HG02763 (cell line): ENCODE data around the gene SETDB2.

Experiments used
- ATAC-seq: cut with Tn5 transposase; IDR thresholded peaks from one replicate; pipeline ENCODE4 v1.9.1; 2021; ENCODE audit warnings: mild to moderate bottlenecking, moderate library complexity; ENCODE audit not compliant: unreplicated experiment

SETDB2 gene

DNA sequence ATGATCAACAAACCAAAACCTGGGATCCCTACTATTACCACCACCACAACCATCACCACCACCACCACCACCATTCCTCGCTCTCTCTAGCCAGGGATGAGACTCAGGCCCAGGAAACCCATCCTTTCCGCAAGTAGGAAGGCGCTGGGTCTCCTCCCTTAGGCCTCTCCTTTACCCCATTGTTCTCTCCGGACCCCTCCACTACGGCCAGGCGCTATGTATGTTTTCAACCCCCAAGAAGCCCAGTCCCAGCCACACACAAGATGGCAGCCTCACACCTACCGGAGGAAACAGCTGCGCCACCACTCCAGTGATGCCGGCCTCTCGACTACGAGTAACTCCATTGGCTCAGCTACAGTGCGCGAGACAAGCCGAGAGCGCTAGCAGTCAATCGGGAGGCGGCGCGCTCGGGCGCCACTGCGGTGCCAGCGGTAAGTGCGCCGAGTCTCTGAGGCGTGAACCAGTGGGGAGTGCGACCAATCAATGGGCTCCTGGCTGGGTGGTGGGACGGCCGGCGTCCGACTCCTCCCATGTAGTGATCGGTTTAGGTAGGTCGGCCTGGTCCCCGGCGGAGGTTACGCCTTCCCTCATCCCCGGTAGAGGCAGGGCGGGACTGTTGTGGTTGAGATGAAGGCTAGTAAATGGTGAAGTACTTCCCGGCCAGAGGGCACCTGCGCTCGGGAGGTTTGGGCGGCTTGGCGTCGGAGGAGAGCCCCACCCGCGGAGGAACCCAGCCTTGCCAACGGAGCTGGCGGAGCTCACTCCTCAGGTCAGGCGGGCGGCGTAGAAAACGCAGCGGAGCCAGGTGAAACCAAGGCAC lies at the start of gene SETDB2, which contains the start of gene CAB39L:
Gene SETDB2, plus strand, starts transcription at position 571 of the 820 bp plus-strand sequence. CDS start 7,620 bp downstream, outside the sequence.
Gene CAB39L, minus strand, starts transcription at position 361 of the 820 bp plus-strand sequence. CDS start 61,154 bp downstream, outside the sequence.
- peak; percentile 94 for ATAC-seq

GRCh38 chr13:49395451-49395865 lies 48.6 kb upstream of the SETDB2 start:
- ATAC-seq, result no peak

DNA sequence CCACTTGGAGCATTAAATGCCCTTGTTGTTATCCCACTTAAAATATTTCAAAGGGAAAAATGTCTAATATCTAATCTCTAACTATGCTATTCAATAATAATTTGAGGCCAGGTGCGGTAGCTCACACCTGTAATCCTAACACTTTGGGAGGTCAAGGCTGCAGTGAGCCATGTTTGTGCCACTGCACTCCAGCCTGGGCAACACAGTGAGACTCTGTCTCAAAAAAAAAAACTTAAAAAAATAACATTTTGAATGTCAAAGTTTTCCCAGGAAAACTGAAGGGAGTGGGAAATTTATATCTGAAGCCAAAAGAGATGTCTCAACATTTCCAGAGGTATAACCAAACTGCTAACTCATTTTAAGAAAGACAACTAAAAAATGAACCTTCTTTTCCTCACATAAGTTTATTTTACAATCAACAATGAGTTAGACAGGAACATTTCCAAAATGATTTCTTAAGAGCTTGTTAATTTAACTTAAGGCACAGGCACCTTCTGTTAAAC lies 48.1 kb upstream of the SETDB2 start:
- ATAC-seq, result no peak

GRCh38 chr13:49399801-49400472 lies 44.1 kb upstream of the SETDB2 start:
- no peak for ATAC-seq

GRCh38 chr13:49400755-49401659 lies 43.1 kb upstream of the SETDB2 start:
- no peak for ATAC-seq

- ATAC-seq, result no peak
These were observed 39.9 kb upstream of the SETDB2 start for GRCh38 chr13:49403996-49404702.

DNA sequence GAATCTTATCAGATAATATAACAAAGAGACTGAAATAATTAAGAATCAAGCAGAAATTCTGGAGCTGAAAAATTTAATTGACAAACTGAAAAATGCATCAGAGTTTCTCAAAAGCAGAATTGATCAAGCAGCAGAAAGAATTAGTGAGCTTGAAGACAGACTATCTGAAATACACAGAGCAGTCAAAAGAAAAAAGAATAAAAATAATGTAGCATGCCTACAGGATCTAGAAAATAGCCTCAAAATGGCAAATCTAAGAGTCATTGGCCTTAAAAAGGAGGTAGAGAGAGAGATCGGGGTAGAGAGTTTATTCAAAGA lies 39.4 kb upstream of the SETDB2 start:
- no peak for ATAC-seq

DNA sequence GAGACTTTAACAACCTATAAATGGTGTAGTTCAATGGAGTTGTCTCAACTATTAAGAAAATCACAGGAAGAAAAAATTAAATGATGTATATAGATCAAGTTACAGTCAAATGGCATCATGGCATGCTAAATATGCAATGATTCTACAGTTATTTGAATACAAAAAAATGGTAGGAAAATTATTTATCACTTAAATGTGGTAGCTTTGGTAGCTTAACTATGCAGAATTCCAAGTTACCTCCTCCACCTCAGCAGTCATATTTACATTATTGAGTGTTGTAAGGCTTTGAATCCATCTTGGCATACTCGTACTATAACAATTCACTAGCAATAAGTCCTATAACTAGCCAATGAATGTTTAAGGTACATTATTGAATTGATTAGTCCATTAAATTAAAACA lies 37.0 kb upstream of the SETDB2 start:
- no peak for ATAC-seq

- no peak for ATAC-seq
These were observed 36.1 kb upstream of the SETDB2 start for GRCh38 chr13:49407936-49408335.

GRCh38 chr13:49409008-49409407 lies 35.1 kb upstream of the SETDB2 start:
- no peak for ATAC-seq

- no peak for ATAC-seq
These were observed 34.1 kb upstream of the SETDB2 start for GRCh38 chr13:49410006-49410405.

GRCh38 chr13:49410477-49410876 lies 33.6 kb upstream of the SETDB2 start:
- ATAC-seq, result no peak

DNA sequence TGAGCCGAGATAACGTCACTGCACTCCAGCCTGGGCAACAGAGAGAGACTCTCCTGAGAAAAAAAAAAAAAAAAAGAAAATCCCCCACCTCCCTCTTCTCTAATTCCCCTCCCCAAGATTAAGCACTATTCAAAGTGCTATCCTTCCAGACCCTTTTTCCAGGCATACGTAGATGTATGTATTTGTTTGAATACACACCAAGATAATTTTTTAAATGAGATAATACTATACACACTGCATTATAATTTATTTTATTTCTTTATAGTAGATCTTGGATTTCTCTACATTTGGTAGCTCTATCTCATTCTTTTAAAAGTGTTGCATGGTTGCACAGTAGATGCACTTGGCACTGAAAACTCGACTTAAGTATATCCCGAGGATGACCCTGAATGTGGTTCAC lies 32.7 kb upstream of the SETDB2 start:
- no peak for ATAC-seq

GRCh38 chr13:49412749-49413148 lies 31.3 kb upstream of the SETDB2 start:
- no peak for ATAC-seq

DNA sequence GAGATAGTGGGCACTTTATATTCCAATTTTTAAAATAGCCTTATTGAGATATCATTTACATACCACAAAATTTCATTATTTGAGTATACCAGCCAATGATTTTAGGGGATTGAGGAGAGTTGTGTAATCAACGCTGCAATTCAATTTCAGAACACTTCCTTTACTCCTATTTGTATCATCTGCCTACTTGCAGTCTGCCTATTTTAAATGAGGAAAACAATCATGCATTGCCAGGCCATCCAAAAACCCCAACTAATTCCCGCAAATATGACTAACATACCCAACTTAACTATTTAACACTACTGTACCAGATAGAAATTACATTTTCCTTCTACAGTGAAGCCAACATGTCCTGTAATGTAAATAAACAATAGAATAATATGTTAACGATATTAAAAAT lies 26.9 kb upstream of the SETDB2 start:
- ATAC-seq, result no peak

DNA sequence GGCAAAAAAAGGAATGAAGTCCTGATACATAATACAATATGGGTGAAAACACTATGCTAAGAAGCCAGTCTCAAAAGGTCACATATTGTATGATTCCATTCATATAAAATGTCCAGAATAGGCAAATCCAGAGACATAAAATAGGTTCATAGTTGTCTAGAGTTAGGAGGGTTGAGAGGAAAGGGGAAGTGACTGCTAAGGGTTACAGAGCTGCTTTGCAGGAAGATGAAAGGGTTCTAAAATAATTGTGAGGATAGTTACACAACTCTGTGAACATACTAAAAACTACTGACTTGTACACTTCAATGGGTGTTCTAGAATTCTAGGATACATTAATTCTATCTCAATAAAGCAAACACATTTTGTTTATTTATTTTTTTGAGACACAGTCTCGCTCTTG lies 25.9 kb upstream of the SETDB2 start:
- ATAC-seq, result no peak

DNA sequence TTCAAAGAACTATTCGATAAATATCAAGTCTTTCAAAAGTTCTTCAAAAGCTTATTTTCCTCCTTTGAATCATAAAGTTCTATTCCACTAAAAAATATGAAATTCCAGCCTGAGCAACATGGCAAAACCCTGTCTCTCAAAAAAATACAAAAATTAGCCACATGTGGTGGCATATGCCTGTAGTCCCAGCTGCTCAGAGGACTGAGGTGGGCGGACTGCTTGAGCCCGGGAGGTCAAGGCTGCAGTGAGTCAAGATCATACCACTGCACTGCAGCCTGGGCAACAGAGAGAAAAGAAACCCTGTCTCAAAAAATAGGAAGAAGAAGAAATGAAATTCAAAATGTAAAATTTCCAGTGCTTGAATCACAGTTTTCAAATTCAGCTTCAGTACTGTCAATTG lies 24.8 kb upstream of the SETDB2 start:
- ATAC-seq, result no peak

DNA sequence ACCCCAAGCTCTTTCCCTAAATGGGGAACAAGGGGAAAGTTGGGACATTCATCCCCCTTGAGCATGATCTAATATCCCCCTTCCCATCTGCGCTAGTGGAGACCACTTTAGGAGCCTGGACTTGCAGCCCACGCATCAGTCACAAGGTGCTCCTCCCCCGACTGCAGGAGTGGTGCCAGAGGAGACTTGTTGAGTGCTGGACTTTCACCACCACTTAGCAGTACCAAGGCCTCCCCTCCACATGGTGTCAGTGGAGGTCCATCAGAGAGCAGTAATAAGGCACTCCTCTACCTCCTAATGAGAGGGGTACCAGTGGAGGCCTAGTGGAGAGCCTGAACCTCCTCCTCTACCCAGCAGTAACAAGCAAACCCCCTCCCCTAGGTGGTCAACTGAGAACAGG lies 22.7 kb upstream of the SETDB2 start:
- peak; percentile 60 for ATAC-seq

DNA sequence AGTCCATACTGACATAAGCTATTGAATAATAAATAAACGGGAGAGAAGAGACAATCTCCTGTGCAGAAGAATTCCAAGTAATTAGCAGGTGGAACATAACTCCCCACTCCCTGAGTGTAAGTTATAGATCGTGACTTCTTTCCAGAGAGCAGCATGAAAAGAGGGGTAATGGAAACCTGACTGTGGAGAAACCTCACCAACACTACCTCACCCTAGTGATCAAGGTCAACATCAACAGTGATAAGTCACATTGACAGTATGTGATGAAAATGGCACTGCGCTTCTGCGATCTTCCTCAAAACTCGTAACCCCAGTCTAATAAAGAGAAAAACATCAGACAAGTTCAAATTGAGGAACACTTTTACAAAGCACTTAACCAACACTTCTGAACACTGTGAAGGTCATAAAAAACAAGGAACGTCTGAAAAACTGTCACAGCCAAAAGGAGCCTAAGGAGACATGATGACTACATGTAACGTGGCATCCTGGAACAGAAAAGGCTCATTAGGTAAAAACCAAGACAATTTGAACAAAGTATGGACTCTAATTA lies 20.0 kb upstream of the SETDB2 start:
- ATAC-seq, result no peak
